HCT116 (cell line): ENCODE results near the gene ERC2.

Experiments used
- CTCF ChIP-seq, 3 experiments: fragments of 200-600 bp in 1 of 3; sonication (generic) in 1 of 3; IDR thresholded peaks in 2 of 3; conservative IDR thresholded peaks in 1 of 3; 2 replicates each; pipeline ENCODE4 v1.5.1; 2012 to 2017; ENCODE audit warnings: low read depth in 2 of 3, low read length in 2 of 3, antibody characterized with exemption in 1 of 3, borderline replicate concordance in 1 of 3, control low read depth in 1 of 3, mild to moderate bottlenecking in 1 of 3, mixed read lengths in 1 of 3, mixed run types in 1 of 3, moderate library complexity in 1 of 3; ENCODE audit not compliant: insufficient read depth in 1 of 3
- RAD21 ChIP-seq: IDR thresholded peaks from 2 replicates; pipeline ENCODE4 v1.6.1; 2012; ENCODE audit warnings: low read depth, mild to moderate bottlenecking

GRCh38 chr3:56042326-56042951 is 425.8 kb downstream of the ERC2 start:
- TF ChIP-seq RAD21: 0 out of 2 replicates have a peak, but pooled peaks have one; percentile 7
- TF ChIP-seq CTCF (IDR thresholded peaks at IDR 0.05 in 2 of 3, conservative IDR thresholded peaks at IDR 0.05 in 1 of 3; ENCODE audit: borderline replicate concordance in 1 of 3, insufficient read depth in 1 of 3, low read depth in 2 of 3, low read length in 2 of 3): peak in 1 of 3 experiments; percentile 27; a peak in 2 of 6 replicates
